DND-41 (cell line): ENCODE results near the gene SLC12A8.

Source experiments
- ATAC-seq: fragments of 200-7000 bp; cut with Tn5 transposase; 3 replicates; pipeline ENCODE4 v1.9.1; 2021; ENCODE audit warnings: low read depth; ENCODE audit not compliant: insufficient read depth
- DNase-seq: peaks from one replicate; pipeline ENCODE4 v3.0.0-alpha.2; 2020
- H2AFZ ChIP-seq: 2 replicates; pipeline ENCODE4 v1.6.0; 2012; ENCODE audit warnings: low read depth, low read length
- H3K27ac ChIP-seq: 2 replicates; pipeline ENCODE4 v1.5.1; 2012; ENCODE audit warnings: low read length, inconsistent platforms
- H3K27me3 ChIP-seq: fragments of 200-600 bp; sonication (generic); 2 replicates; pipeline ENCODE4 v1.6.0; 2012; ENCODE audit warnings: low read length, mild to moderate bottlenecking, inconsistent platforms; ENCODE audit not compliant: insufficient read depth, poor library complexity
- H3K36me3 ChIP-seq: 2 replicates; pipeline ENCODE4 v1.5.1; 2012; ENCODE audit warnings: low read length, inconsistent platforms; ENCODE audit not compliant: insufficient read depth
- H3K4me1 ChIP-seq: 2 replicates; pipeline ENCODE4 v1.5.1; 2012; ENCODE audit warnings: mild to moderate bottlenecking, low read length; ENCODE audit not compliant: insufficient read depth
- H3K4me2 ChIP-seq: 2 replicates; pipeline ENCODE4 v1.6.0; 2012; ENCODE audit warnings: mild to moderate bottlenecking, moderate library complexity, low read length, inconsistent platforms; ENCODE audit not compliant: insufficient read depth
- H3K4me3 ChIP-seq, 2 experiments: fragments of 200-600 bp in 1 of 2; shearing (Covaris generic) in 1 of 2; 2 replicates each; pipeline ENCODE4 v1.5.1; 2012 to 2016; ENCODE audit warnings: inconsistent platforms in 2 of 2, low read length in 2 of 2, mild to moderate bottlenecking in 2 of 2, low read depth in 1 of 2, moderate library complexity in 1 of 2
- H3K79me2 ChIP-seq: 2 replicates; pipeline ENCODE4 v1.6.0; 2012; ENCODE audit warnings: low read length, inconsistent platforms; ENCODE audit not compliant: insufficient read depth
- H3K9ac ChIP-seq: 2 replicates; pipeline ENCODE4 v1.6.0; 2012; ENCODE audit warnings: low read depth, mild to moderate bottlenecking, inconsistent platforms, low read length, moderate library complexity
- H3K9me3 ChIP-seq: 2 replicates; pipeline ENCODE4 v1.5.1; 2012; ENCODE audit warnings: low read length, moderate library complexity, mild to moderate bottlenecking, inconsistent platforms; ENCODE audit not compliant: insufficient read depth, severe bottlenecking
- H4K20me1 ChIP-seq: 2 replicates; pipeline ENCODE4 v1.6.0; 2012; ENCODE audit warnings: low read length; ENCODE audit not compliant: insufficient read depth
- CTCF ChIP-seq: IDR thresholded peaks from 2 replicates; pipeline ENCODE4 v1.5.1; 2012; ENCODE audit warnings: borderline replicate concordance, low read length, moderate library complexity, mild to moderate bottlenecking; ENCODE audit not compliant: poor library complexity, severe bottlenecking; ENCODE audit errors: extremely low read depth
- EZH2 ChIP-seq: IDR thresholded peaks from 3 replicates; pipeline ENCODE4 v1.6.1; 2012; ENCODE audit warnings: borderline replicate concordance, low read depth, mild to moderate bottlenecking, moderate library complexity, low read length, inconsistent platforms; ENCODE audit not compliant: severe bottlenecking

The SLC12A8 gene

GRCh38 chr3:125119752-125120378, 92.7 kb downstream of the SLC12A8 start:
- Histone ChIP-seq H3K9ac (no peak overlapping the region), H3K4me2 (no peak overlapping the region), H3K27me3 (peaks cover 4% of the 10 kb centered on the region), H3K9me3 (no peaks in the 10 kb centered on the region), H3K36me3 (no peaks in the 10 kb centered on the region), H3K4me3 (no peak overlapping the region), H3K4me1 (no peaks in the 10 kb centered on the region), H2AFZ (no peak overlapping the region), H3K79me2 (no peaks in the 10 kb centered on the region), H3K27ac (no peak overlapping the region), H4K20me1 (no peaks in the 10 kb centered on the region)
- TF ChIP-seq CTCF, result no peak
- TF ChIP-seq EZH2, result no peak
- ATAC-seq, result no peak
- DNase-seq, result no peak

GRCh38 chr3:125118600-125118999, 93.9 kb downstream of the SLC12A8 start:
- no peak overlapping the region for H3K4me2 ChIP-seq
- no peak for ATAC-seq

GRCh38 chr3:125117631-125118191, 94.8 kb downstream of the SLC12A8 start:
- Histone ChIP-seq H3K79me2 (no peaks in the 10 kb centered on the region), H2AFZ (no peak overlapping the region), H3K4me3 (no peak overlapping the region), H3K27ac (no peak overlapping the region), H3K4me1 (no peaks in the 10 kb centered on the region), H3K9me3 (no peaks in the 10 kb centered on the region), H3K9ac (no peak overlapping the region), H3K4me2 (no peak overlapping the region), H3K36me3 (no peaks in the 10 kb centered on the region), H3K27me3 (peaks cover 4% of the 10 kb centered on the region), H4K20me1 (no peaks in the 10 kb centered on the region)
- ATAC-seq, result no peak
- no peak for DNase-seq
- TF ChIP-seq CTCF (no peak), EZH2 (no peak)

More at GRCh38 chr3:125118600-125118999, 93.9 kb downstream of the SLC12A8 start:
- Histone ChIP-seq H3K4me3 (no peak overlapping the region), H4K20me1 (no peaks in the 10 kb centered on the region), H3K79me2 (no peaks in the 10 kb centered on the region), H3K27ac (no peak overlapping the region), H3K4me1 (no peaks in the 10 kb centered on the region), H3K9me3 (no peaks in the 10 kb centered on the region), H3K9ac (no peak overlapping the region), H2AFZ (no peak overlapping the region), H3K27me3 (peaks cover 4% of the 10 kb centered on the region), H3K36me3 (no peaks in the 10 kb centered on the region)
- no peak for TF ChIP-seq EZH2
- TF ChIP-seq CTCF, result no peak
- DNase-seq, result no peak
